CD4-positive, alpha-beta memory T cell (primary cell): Measurements from ENCODE around the gene PRPF6. TPM values are rescaled to one million over a fixed set of nuclear protein-coding genes. Genes with fewer than 3 reads are reported as not detected.

ENCODE experiments used
- CTCF ChIA-PET: fragments of 350-600 bp; sonication (Branson Sonifier 250); formaldehyde crosslinking; loops from one replicate; lab custom pipeline; 2021; ENCODE audit warnings: inconsistent platforms; ENCODE audit not compliant: partially characterized antibody; lab: Charles Lee
- POLR2A ChIA-PET: fragments of 350-600 bp; sonication (Branson Sonifier 250); formaldehyde crosslinking; loops from one replicate; lab custom pipeline; 2021; ENCODE audit not compliant: partially characterized antibody; lab: Charles Lee
- DNase-seq, 5 donors: peaks; one replicate each; pipeline versions ENCODE4 v3.0.0 to v3.0.0-alpha.2; 2020 to 2022; ENCODE audit warnings: mixed read lengths in 1 of 5
- H3K27ac ChIP-seq: one replicate; pipeline ENCODE4 v1.7.0; 2013; ENCODE audit warnings: low read depth, low read length
- H3K27me3 ChIP-seq: 2 replicates; pipeline ENCODE4 v1.7.0; 2013; ENCODE audit warnings: mild to moderate bottlenecking, low read length, moderate library complexity; ENCODE audit not compliant: insufficient read depth
- H3K36me3 ChIP-seq: 2 replicates; pipeline ENCODE4 v1.7.0; 2013; ENCODE audit warnings: mild to moderate bottlenecking, low read length, moderate library complexity; ENCODE audit not compliant: insufficient read depth
- H3K4me1 ChIP-seq: 2 replicates; pipeline ENCODE4 v1.7.0; 2013; ENCODE audit warnings: mild to moderate bottlenecking, low read length, moderate library complexity; ENCODE audit not compliant: insufficient read depth
- H3K4me3 ChIP-seq, 2 donors: one replicate each; pipeline ENCODE4 v1.7.0; 2013; ENCODE audit warnings: low read length in 2 of 2, mild to moderate bottlenecking in 1 of 2
- H3K9me3 ChIP-seq, 2 donors: one replicate each; pipeline ENCODE4 v1.7.0; 2013; ENCODE audit warnings: low read length in 2 of 2, control low read depth in 1 of 2; ENCODE audit not compliant: control insufficient read depth in 1 of 2
- H3K27ac Mint-ChIP-seq, 7 donors: one replicate each; pipeline ENCODE4 v1.8.0; 2020 to 2021; ENCODE audit warnings: mixed read lengths in 7 of 7, mild to moderate bottlenecking in 6 of 7, inconsistent platforms in 3 of 7, moderate library complexity in 3 of 7
- H3K27me3 Mint-ChIP-seq, 2 donors: one replicate each; pipeline ENCODE4 v1.8.0; 2020 to 2021; ENCODE audit warnings: mixed read lengths in 2 of 2
- H3K36me3 Mint-ChIP-seq, 2 donors: one replicate each; pipeline ENCODE4 v1.8.0; 2020 to 2021; ENCODE audit warnings: mixed read lengths in 2 of 2, inconsistent platforms in 1 of 2, mild to moderate bottlenecking in 1 of 2
- H3K4me1 Mint-ChIP-seq, 4 donors: one replicate each; pipeline ENCODE4 v1.8.0; 2020 to 2021; ENCODE audit warnings: mixed read lengths in 4 of 4, mild to moderate bottlenecking in 1 of 4
- H3K4me3 Mint-ChIP-seq, 8 donors: one replicate each; pipeline ENCODE4 v1.8.0; 2020 to 2021; ENCODE audit warnings: mixed read lengths in 8 of 8, mild to moderate bottlenecking in 7 of 8, moderate library complexity in 6 of 8, inconsistent platforms in 3 of 8
- H3K9me3 Mint-ChIP-seq, 8 donors: one replicate each; pipeline ENCODE4 v1.8.0; 2020 to 2021; ENCODE audit warnings: mixed read lengths in 8 of 8, mild to moderate bottlenecking in 5 of 8, inconsistent platforms in 3 of 8, moderate library complexity in 1 of 8
- intact Hi-C: fragments of 100-400 bp; cut with micrococcal nuclease; formaldehyde crosslinking; loops from one replicate; pipeline ENCODE4 v1.15.1; 2023
- polyA plus RNA-seq, 2 donors: library from polyadenylated mRNA; unstranded; fragments of 300-500 nt; fragmentation: Illumina TruSeq; gene quantifications; one replicate each; pipeline ENCODE4 v1.2.3, GENCODE V29; 2021
- total RNA-seq, 2 experiments: library from RNA; stranded (reverse); gene quantifications; one replicate each; pipeline ENCODE4 v1.2.3, GENCODE V29; 2021

Gene PRPF6
- total and polyA plus RNA-seq, 4 experiments from 2014 or later, result 63.8 to 101 (median 87.5) TPM

GRCh38 chr20:64047968-64048401 is 67.1 kb downstream of the PRPF6 start:
- Histone ChIP-seq H3K4me3 (no peak overlapping the region), H3K27ac (no peak overlapping the region), H3K4me1 (peaks cover 11% of the 10 kb centered on the region), H3K36me3 (no peaks in the 10 kb centered on the region), H3K9me3 (no peaks in the 10 kb centered on the region), H3K27me3 (peaks cover 15% of the 10 kb centered on the region)
- Mint-ChIP-seq H3K36me3 (no peaks in the 10 kb centered on the region), H3K4me1 (peaks cover 2 to 23% (median 6%) of the 10 kb centered on the region in 4 donors), H3K4me3 (peak overlapping the region in 5 of 8 donors; percentile 9 to 51 (median 39)), H3K27me3 (peaks cover 18 to 22% of the 10 kb centered on the region in 2 donors), H3K27ac (no peak overlapping the region), H3K9me3 (no peaks in the 10 kb centered on the region)
- CTCF ChIA-PET, result interaction anchor here (1.1 kb wide), 1 partner anchor 9 kb away, joined by 3 read pairs; no protein-coding TSS in a partner anchor
- intact Hi-C loops, result no loop called here
- no peak for DNase-seq
- POLR2A ChIA-PET, result interaction anchor here (1.2 kb wide), 1 partner anchor 15 kb away, joined by 3 read pairs; the partner anchor contains the start of gene TCEA2

- ChIA-PET POLR2A (no interaction called here), CTCF (no interaction called here)
- intact Hi-C loops, result no loop called here
- Mint-ChIP-seq H3K36me3 (no peaks in the 10 kb centered on the region), H3K27ac (no peak overlapping the region), H3K4me1 (peaks cover 2 to 20% (median 6%) of the 10 kb centered on the region in 4 donors), H3K4me3 (no peak overlapping the region), H3K27me3 (peaks cover 21 to 26% of the 10 kb centered on the region in 2 donors), H3K9me3 (no peaks in the 10 kb centered on the region)
- DNase-seq, result no peak
- Histone ChIP-seq H3K9me3 (no peaks in the 10 kb centered on the region), H3K27ac (no peak overlapping the region), H3K36me3 (no peaks in the 10 kb centered on the region), H3K4me1 (peaks cover 11% of the 10 kb centered on the region), H3K4me3 (no peak overlapping the region), H3K27me3 (peaks cover 15% of the 10 kb centered on the region)
Measured at GRCh38 chr20:64048402-64049044, 67.6 kb downstream of the PRPF6 start.

GRCh38 chr20:64049060-64049877 is 68.3 kb downstream of the PRPF6 start, which contains the start of gene SOX18:
SOX18 (minus strand) TSS chr20:64049639; CDS start chr20:64049516, 123 bp downstream.
- no peaks in the 10 kb centered on the region for H3K36me3 ChIP-seq
- Mint-ChIP-seq H3K4me3 (peak within 1 kb of the TSS in 7 of 8 donors; percentile 17 to 77 (median 58)), H3K27me3 (peaks cover 22 to 28% of the 10 kb centered on the region in 2 donors), H3K36me3 (no peaks in the 10 kb centered on the region), H3K4me1 (peaks cover 2 to 13% (median 6%) of the 10 kb centered on the region in 4 donors), H3K27ac (no peak within 1 kb of the TSS), H3K9me3 (no peaks in the 10 kb centered on the region)
- CTCF ChIA-PET, result no interaction called here
- H3K4me1 ChIP-seq, result peaks cover 11% of the 10 kb centered on the region
- intact Hi-C loops, result no loop called here
- H3K9me3 ChIP-seq, result no peaks in the 10 kb centered on the region
- DNase-seq, result no peak
- no peak within 1 kb of the TSS for H3K4me3 ChIP-seq
- H3K27ac ChIP-seq, result no peak within 1 kb of the TSS
- H3K27me3 ChIP-seq, result peaks cover 15% of the 10 kb centered on the region
- POLR2A ChIA-PET, result no interaction called here

GRCh38 chr20:64049878-64050260 is 68.9 kb downstream of the PRPF6 start:
- H3K27ac Mint-ChIP-seq, result no peak overlapping the region
- peak overlapping the region in 2 of 8 donors; percentile 9 to 43 for H3K4me3 Mint-ChIP-seq
- no peak for DNase-seq
- ChIA-PET CTCF (interaction anchor here (1.0 kb wide), 1 partner anchor 12 kb away, joined by 4 read pairs; no protein-coding TSS in a partner anchor), POLR2A (interaction anchor here (0.6 to 0.8 kb wide), 2 partner anchors 8 to 474 kb away, joined by 3 to 4 read pairs; no protein-coding TSS in a partner anchor)
- intact Hi-C loops, result no loop called here
- H3K4me1 Mint-ChIP-seq, result peaks cover 2 to 8% (median 4%) of the 10 kb centered on the region in 4 donors
- H3K9me3 Mint-ChIP-seq, result no peaks in the 10 kb centered on the region
- H3K27me3 ChIP-seq, result peaks cover 15% of the 10 kb centered on the region
- peaks cover 24 to 28% of the 10 kb centered on the region in 2 donors for H3K27me3 Mint-ChIP-seq
- H3K36me3 ChIP-seq, result no peaks in the 10 kb centered on the region
- no peak overlapping the region for H3K27ac ChIP-seq
- peaks cover 11% of the 10 kb centered on the region for H3K4me1 ChIP-seq
- H3K9me3 ChIP-seq, result no peaks in the 10 kb centered on the region
- no peaks in the 10 kb centered on the region for H3K36me3 Mint-ChIP-seq
- no peak overlapping the region for H3K4me3 ChIP-seq

- CTCF ChIA-PET, result interaction anchor here (1.0 kb wide), 1 partner anchor 12 kb away, joined by 4 read pairs; no protein-coding TSS in a partner anchor
- no peak for DNase-seq
- H3K27ac Mint-ChIP-seq, result no peak overlapping the region
- H3K9me3 ChIP-seq, result no peaks in the 10 kb centered on the region
- intact Hi-C loops, result no loop called here
- no peak overlapping the region for H3K27ac ChIP-seq
- no peak overlapping the region for H3K4me3 ChIP-seq
- H3K9me3 Mint-ChIP-seq, result no peaks in the 10 kb centered on the region
- no peaks in the 10 kb centered on the region for H3K36me3 Mint-ChIP-seq
- H3K4me1 Mint-ChIP-seq, result peaks cover 2 to 8% (median 4%) of the 10 kb centered on the region in 4 donors
- H3K4me1 ChIP-seq, result peaks cover 11% of the 10 kb centered on the region
- POLR2A ChIA-PET, result interaction anchor here (0.6 to 0.8 kb wide), 2 partner anchors 9 to 474 kb away, joined by 3 to 4 read pairs; no protein-coding TSS in a partner anchor
- H3K4me3 Mint-ChIP-seq, result peak overlapping the region in 3 of 8 donors; percentile 17 to 30 (median 21)
- H3K27me3 ChIP-seq, result peaks cover 15% of the 10 kb centered on the region
- H3K36me3 ChIP-seq, result no peaks in the 10 kb centered on the region
- peaks cover 24 to 32% of the 10 kb centered on the region in 2 donors for H3K27me3 Mint-ChIP-seq
Measured at GRCh38 chr20:64050261-64051032, 69.5 kb downstream of the PRPF6 start.

GRCh38 chr20:64051033-64051452 is 70.1 kb downstream of the PRPF6 start:
- intact Hi-C loops, result no loop called here
- no peak overlapping the region for H3K27ac ChIP-seq

More at GRCh38 chr20:64051033-64051452, 70.1 kb downstream of the PRPF6 start:
- POLR2A ChIA-PET, result no interaction called here
- Histone ChIP-seq H3K27me3 (peaks cover 15% of the 10 kb centered on the region), H3K9me3 (no peaks in the 10 kb centered on the region), H3K36me3 (no peaks in the 10 kb centered on the region), H3K4me3 (no peak overlapping the region), H3K4me1 (peaks cover 11% of the 10 kb centered on the region)
- H3K9me3 Mint-ChIP-seq, result no peaks in the 10 kb centered on the region
- H3K36me3 Mint-ChIP-seq, result no peaks in the 10 kb centered on the region
- CTCF ChIA-PET, result no interaction called here
- peak overlapping the region in 2 of 8 donors; percentile 39 to 54 for H3K4me3 Mint-ChIP-seq
- no peak for DNase-seq
- peaks cover 2 to 5% (median 4%) of the 10 kb centered on the region in 4 donors for H3K4me1 Mint-ChIP-seq
- H3K27me3 Mint-ChIP-seq, result peaks cover 23 to 30% of the 10 kb centered on the region in 2 donors
- no peak overlapping the region for H3K27ac Mint-ChIP-seq
